ENCODE data around the gene THAP3. TPM values are rescaled to one million over a fixed set of nuclear protein-coding genes. Genes with fewer than 3 reads are reported as not detected.

Gene THAP3
- total RNA-seq, 1 donor from 2014 or later: 13.5 TPM

- TF ChIP-seq CTCF (IDR thresholded peaks at IDR 0.05; ENCODE audit: unreplicated experiment): peak; percentile 44
- no peaks in the 10 kb centered on the region for H3K9me3 Mint-ChIP-seq (ENCODE audit: unreplicated experiment)
- peak overlapping the region; percentile 65 for H3K27ac Mint-ChIP-seq (ENCODE audit: unreplicated experiment)
- no peak for DNase-seq (ENCODE audit: low spot score)
- H3K27me3 Mint-ChIP-seq (ENCODE audit: unreplicated experiment): peaks cover 6% of the 10 kb centered on the region
- peaks cover 12% of the 10 kb centered on the region for H3K4me1 Mint-ChIP-seq (ENCODE audit: unreplicated experiment)
- H3K4me3 Mint-ChIP-seq (ENCODE audit: unreplicated experiment): no peak overlapping the region
- peaks cover 7% of the 10 kb centered on the region for H3K36me3 Mint-ChIP-seq (ENCODE audit: low read depth, unreplicated experiment)
Measured at GRCh38 chr1:6584126-6585080, 40.3 kb upstream of the THAP3 start.

- H3K9me3 Mint-ChIP-seq (ENCODE audit: unreplicated experiment): no peaks in the 10 kb centered on the region
- no peak for DNase-seq (ENCODE audit: low spot score)
- no peak for TF ChIP-seq CTCF (IDR thresholded peaks at IDR 0.05; ENCODE audit: unreplicated experiment)
- no peak overlapping the region for H3K27ac Mint-ChIP-seq (ENCODE audit: unreplicated experiment)
- H3K4me1 Mint-ChIP-seq (ENCODE audit: unreplicated experiment): peaks cover 11% of the 10 kb centered on the region
- no peak overlapping the region for H3K4me3 Mint-ChIP-seq (ENCODE audit: unreplicated experiment)
- H3K27me3 Mint-ChIP-seq (ENCODE audit: unreplicated experiment): peaks cover 8% of the 10 kb centered on the region
- peaks cover 7% of the 10 kb centered on the region for H3K36me3 Mint-ChIP-seq (ENCODE audit: low read depth, unreplicated experiment)
Measured at GRCh38 chr1:6585081-6585722, 39.5 kb upstream of the THAP3 start.

- Mint-ChIP-seq H3K9me3 (ENCODE audit: unreplicated experiment) (no peaks in the 10 kb centered on the region), H3K27me3 (ENCODE audit: unreplicated experiment) (peaks cover 8% of the 10 kb centered on the region), H3K36me3 (ENCODE audit: low read depth, unreplicated experiment) (peaks cover 7% of the 10 kb centered on the region), H3K27ac (ENCODE audit: unreplicated experiment) (no peak overlapping the region), H3K4me1 (ENCODE audit: unreplicated experiment) (peaks cover 5% of the 10 kb centered on the region), H3K4me3 (ENCODE audit: unreplicated experiment) (no peak overlapping the region)
- no peak for TF ChIP-seq CTCF (IDR thresholded peaks at IDR 0.05; ENCODE audit: unreplicated experiment)
- no peak for DNase-seq (ENCODE audit: low spot score)
Measured at GRCh38 chr1:6585841-6586240, 38.8 kb upstream of the THAP3 start.

- no peak for TF ChIP-seq CTCF (IDR thresholded peaks at IDR 0.05; ENCODE audit: unreplicated experiment)
- H3K27ac Mint-ChIP-seq (ENCODE audit: unreplicated experiment): no peak overlapping the region
- H3K4me3 Mint-ChIP-seq (ENCODE audit: unreplicated experiment): no peak overlapping the region
- DNase-seq (ENCODE audit: low spot score): no peak
- H3K27me3 Mint-ChIP-seq (ENCODE audit: unreplicated experiment): peaks cover 8% of the 10 kb centered on the region
- no peaks in the 10 kb centered on the region for H3K9me3 Mint-ChIP-seq (ENCODE audit: unreplicated experiment)
- peaks cover 5% of the 10 kb centered on the region for H3K4me1 Mint-ChIP-seq (ENCODE audit: unreplicated experiment)
- H3K36me3 Mint-ChIP-seq (ENCODE audit: low read depth, unreplicated experiment): peaks cover 7% of the 10 kb centered on the region
Measured at GRCh38 chr1:6586404-6586816, 38.3 kb upstream of the THAP3 start.

Data from endothelial cell (in vitro differentiated cells).